NCI-H446 (cell line): ENCODE measurements around the gene TPD52L2.
"Not testable (repeated sequence)": the region's sequence is repeated elsewhere in the genome, so short reads cannot be mapped to it uniquely, and the experiment has no call there.

Source experiments
- DNase-seq, 2 experiments: peaks; one replicate each; lab custom pipeline; 2025; lab: John Stamatoyannopoulos, UW

Gene TPD52L2

GRCh38 chr20:63835021-63835858 lies 29.8 kb upstream of the TPD52L2 start:
- DNase-seq, result peak; percentile 98 to 100

DNA sequence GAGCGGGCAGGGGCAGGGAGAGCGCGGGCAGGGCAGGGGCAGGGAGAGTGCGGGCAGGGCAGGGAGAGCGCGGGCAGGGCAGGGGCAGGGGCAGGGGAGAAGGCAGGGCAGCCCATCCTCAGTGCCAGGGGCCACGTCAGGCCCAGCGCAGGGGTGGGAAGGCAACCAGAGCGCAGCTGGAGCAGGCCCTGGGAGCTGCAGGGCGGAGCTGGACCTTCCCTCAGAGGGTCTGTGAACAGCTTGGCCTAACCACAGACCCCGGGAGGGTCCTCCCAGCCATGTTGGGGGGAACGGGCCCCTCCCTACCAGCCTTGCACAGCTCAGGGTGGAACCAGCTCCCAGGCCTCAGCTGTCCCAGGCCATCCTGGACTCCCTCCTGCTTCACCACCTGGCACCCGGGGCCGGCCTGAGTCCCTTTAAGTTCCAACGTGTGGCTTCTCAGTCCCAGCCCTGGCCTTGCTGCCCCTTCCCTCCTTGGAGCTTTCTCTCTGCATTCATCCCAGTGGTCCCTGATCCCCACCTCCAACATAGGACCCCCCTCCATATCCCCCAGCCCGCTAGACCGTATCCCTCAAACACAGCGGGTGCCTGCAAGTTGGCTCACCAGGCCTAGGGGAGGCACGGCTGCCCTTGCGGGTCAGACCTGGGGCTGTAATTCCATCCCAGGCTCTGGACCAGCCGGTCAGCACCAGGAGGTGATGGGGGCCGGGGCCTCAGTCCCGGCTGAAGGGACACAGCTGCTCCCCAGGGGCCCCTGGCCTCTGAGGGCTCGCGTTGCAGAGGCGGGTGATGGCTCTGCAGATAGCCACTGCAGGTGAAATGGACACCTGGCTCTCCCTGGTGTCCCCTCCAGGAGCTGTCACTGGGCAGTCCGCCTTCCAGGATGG lies 28.4 kb upstream of the TPD52L2 start:
- no peak for DNase-seq

DNA sequence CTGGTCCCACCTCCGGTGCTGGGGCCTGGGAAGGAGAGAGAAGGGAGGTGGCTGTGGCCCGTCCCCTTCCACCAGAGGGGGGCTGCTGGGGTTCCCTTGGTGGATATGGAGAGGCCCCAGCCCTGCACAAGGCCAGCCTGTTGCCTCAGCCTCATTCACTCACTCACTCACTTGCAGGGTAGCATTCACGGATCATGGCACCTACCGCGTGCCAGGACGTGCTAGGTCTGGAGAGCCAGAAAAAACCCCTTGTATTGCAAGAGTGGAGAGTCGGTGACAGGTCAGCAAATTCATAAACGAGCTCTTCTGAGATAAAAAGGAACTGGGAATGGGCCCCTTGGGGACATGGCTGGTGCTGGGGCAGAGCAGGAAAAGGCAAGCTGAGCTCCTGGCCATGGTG lies 27.6 kb upstream of the TPD52L2 start:
- DNase-seq, result no peak

DNA sequence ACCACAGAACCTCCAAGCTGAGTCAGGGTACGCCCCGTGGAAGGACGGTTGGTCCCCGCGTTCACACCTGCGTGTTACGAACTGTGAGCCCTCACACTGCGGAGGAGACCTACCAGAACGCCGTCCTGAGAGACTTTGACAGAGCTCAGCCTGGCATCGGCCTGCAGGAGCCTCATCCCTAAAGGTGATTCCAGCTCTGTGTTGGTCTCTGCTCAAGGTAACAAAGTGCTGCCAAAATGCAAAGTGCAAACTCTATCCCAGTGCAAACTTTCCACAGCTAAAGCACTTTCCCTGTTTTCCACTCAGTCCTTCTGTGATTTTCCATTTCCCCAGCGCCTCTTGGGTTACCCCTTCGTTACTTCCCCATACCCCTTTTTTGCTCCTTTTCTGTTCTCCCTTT lies 25.4 kb upstream of the TPD52L2 start:
- no peak for DNase-seq

DNA sequence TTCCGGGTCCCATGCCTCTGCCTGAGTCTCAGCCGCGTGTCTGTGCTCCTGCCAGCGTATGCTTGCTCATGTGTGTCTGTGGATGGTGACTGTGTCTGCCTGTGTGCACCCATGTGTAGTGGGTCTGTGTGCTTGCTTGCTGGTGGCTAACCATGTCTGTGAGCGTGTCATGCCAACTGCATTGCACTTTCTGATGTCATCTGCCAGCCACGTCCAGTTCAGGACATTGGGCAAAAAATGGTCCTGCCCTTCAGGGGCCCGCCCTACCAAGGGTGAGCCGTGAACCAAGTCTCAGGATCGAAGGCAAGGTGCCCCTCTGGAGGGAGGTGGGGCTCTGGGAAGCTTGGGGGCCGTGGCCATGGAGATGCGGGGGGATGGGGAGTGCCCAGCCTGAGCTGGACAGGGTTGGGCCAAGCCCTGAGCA lies 24.7 kb upstream of the TPD52L2 start:
- no peak for DNase-seq

DNA sequence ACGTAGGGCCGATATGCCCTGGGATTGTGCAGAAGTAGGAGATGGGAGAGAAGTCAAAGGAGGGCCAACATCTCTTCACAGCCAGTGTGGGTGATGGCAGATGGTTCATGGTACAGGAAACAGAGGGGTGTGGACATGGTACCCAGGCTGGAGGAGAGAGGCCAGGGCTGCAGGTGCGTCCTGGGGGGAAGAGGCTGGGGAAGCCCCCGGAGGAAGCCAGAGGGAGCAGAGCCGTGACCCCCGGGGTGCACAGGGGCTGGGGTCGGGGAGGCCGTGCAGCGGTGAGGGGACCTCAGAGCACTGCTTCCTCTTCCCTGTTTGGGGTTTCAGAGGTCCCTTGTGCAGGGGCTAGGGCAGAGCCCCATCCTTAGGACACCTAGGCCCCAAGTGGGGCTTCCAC lies 22.8 kb upstream of the TPD52L2 start:
- DNase-seq, result no peak

GRCh38 chr20:63843222-63843621 lies 21.8 kb upstream of the TPD52L2 start:
- no peak for DNase-seq

DNA sequence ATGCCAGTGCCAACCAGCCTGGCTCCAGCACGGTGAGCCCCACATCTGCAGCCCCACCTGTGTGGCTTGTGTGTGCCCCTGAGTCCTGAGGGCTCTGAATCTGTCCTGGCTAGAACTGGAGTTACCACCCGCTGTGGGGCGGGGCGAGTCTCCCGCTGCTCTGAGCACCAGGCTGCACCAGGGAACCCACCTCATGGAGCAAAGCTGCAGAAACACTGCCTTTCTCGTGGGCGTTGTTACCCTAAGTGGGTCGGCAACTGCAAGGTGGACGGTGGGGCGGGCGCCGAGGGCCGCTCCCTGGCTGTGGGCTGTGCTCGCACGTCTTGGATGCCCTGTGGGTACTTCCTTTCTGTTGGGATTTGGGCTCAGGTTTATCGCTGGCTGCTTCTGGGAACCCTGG lies 21.3 kb upstream of the TPD52L2 start:
- no peak for DNase-seq

DNA sequence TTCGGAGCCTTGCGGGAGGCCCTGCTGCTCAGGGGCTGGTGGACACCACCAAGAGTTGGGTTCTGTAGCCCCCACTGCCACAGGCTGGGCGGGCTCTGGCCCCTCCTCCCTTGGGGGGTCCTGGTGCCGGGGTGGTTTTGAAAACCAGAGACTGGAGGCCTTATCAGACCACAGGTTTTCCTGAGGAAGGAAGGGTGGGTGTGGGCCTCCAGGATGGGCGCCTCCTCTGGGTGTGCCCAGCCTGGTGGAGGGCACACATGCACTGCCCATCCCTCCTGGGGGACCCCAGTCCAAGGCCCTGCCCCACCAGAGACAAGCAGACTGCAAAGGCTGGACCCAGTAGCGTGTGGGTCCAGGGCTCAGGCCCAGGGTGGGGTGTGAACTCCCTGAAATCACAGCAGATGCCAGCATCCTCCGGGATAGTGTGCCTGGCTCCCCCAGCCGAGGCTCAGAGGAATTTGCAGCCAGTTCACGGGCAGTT lies 20.5 kb upstream of the TPD52L2 start:
- no peak for DNase-seq

- no peak for DNase-seq
These were observed 18.8 kb upstream of the TPD52L2 start for GRCh38 chr20:63846128-63846771.

DNA sequence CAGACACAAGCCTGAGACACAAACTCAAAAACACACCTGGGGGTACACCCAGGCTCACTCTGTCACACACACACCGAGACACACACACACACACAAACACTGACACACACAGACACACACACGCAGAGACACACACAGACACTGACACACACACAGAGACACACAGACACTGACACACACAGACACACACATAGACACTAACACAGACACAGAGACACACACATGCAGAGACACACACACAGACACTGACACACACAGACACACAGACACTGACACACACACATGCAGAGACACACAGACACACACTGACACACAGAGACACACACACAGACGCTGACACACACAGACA lies 18.2 kb upstream of the TPD52L2 start:
- DNase-seq, result no peak

- no peak for DNase-seq
These were observed 17.6 kb upstream of the TPD52L2 start for GRCh38 chr20:63847237-63848002.

- no peak for DNase-seq
These were observed 16.8 kb upstream of the TPD52L2 start for GRCh38 chr20:63848003-63848911.

GRCh38 chr20:63850689-63851547 lies 14.2 kb upstream of the TPD52L2 start:
- DNase-seq, result no peak

- DNase-seq, result not testable (repeated sequence)
These were observed 13.5 kb upstream of the TPD52L2 start for GRCh38 chr20:63851548-63851943.

GRCh38 chr20:63853733-63854068 lies 11.4 kb upstream of the TPD52L2 start:
- not testable (repeated sequence) for DNase-seq

- no peak for DNase-seq
These were observed 10.9 kb upstream of the TPD52L2 start for GRCh38 chr20:63854069-63854765.

- no peak for DNase-seq
These were observed 10.2 kb upstream of the TPD52L2 start for GRCh38 chr20:63854766-63855362.
